B cell (primary cell): Measurements from ENCODE around the gene TMEM176A.

ENCODE experiments used
- EZH2 ChIP-seq: IDR thresholded peaks from 2 replicates; pipeline ENCODE4 v1.6.1; 2012; ENCODE audit warnings: borderline replicate concordance, low read depth, mild to moderate bottlenecking, moderate library complexity, low read length; ENCODE audit not compliant: insufficient read depth, poor library complexity, severe bottlenecking
- TF ChIP-seq, protein P1 (sequence below): fragments of 200-600 bp; IDR thresholded peaks from one replicate; pipeline ENCODE4 v1.8.0; 2022; ENCODE audit warnings: antibody characterized with exemption, mild to moderate bottlenecking

- TF ChIP-seq, protein P1, sequence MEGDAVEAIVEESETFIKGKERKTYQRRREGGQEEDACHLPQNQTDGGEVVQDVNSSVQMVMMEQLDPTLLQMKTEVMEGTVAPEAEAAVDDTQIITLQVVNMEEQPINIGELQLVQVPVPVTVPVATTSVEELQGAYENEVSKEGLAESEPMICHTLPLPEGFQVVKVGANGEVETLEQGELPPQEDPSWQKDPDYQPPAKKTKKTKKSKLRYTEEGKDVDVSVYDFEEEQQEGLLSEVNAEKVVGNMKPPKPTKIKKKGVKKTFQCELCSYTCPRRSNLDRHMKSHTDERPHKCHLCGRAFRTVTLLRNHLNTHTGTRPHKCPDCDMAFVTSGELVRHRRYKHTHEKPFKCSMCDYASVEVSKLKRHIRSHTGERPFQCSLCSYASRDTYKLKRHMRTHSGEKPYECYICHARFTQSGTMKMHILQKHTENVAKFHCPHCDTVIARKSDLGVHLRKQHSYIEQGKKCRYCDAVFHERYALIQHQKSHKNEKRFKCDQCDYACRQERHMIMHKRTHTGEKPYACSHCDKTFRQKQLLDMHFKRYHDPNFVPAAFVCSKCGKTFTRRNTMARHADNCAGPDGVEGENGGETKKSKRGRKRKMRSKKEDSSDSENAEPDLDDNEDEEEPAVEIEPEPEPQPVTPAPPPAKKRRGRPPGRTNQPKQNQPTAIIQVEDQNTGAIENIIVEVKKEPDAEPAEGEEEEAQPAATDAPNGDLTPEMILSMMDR = no peak
- TF ChIP-seq EZH2 = no peak
Observed at GRCh38 chr7:150842018-150842417, 41.4 kb downstream of the TMEM176A start.
